Measurements from ENCODE around the gene NCAM1.

DNA sequence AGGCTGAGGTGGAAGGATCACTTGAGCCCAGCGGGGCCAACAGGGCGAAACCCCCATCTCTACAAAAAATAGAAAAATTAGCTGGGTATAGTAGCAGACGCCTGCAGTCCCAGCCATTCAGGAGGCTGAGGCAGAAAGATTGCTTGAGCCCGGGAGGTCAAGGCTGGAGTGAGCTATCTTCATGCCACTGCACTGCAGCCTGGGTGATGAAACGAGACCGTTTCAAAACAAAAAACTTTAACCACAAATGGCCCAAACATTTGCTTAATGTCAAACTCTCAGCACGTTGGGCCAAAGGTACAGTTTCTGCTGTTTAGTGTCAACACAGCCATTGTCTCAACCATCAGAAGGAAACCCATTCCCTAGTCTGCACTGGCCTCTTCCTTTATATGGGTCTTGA, 284.0 kb downstream of the NCAM1 start:
- TF ChIP-seq, protein P1, sequence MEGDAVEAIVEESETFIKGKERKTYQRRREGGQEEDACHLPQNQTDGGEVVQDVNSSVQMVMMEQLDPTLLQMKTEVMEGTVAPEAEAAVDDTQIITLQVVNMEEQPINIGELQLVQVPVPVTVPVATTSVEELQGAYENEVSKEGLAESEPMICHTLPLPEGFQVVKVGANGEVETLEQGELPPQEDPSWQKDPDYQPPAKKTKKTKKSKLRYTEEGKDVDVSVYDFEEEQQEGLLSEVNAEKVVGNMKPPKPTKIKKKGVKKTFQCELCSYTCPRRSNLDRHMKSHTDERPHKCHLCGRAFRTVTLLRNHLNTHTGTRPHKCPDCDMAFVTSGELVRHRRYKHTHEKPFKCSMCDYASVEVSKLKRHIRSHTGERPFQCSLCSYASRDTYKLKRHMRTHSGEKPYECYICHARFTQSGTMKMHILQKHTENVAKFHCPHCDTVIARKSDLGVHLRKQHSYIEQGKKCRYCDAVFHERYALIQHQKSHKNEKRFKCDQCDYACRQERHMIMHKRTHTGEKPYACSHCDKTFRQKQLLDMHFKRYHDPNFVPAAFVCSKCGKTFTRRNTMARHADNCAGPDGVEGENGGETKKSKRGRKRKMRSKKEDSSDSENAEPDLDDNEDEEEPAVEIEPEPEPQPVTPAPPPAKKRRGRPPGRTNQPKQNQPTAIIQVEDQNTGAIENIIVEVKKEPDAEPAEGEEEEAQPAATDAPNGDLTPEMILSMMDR (IDR thresholded peaks at IDR 0.05; ENCODE audit: insufficient read depth, low read length), result no peak
- TF ChIP-seq, protein P2, sequence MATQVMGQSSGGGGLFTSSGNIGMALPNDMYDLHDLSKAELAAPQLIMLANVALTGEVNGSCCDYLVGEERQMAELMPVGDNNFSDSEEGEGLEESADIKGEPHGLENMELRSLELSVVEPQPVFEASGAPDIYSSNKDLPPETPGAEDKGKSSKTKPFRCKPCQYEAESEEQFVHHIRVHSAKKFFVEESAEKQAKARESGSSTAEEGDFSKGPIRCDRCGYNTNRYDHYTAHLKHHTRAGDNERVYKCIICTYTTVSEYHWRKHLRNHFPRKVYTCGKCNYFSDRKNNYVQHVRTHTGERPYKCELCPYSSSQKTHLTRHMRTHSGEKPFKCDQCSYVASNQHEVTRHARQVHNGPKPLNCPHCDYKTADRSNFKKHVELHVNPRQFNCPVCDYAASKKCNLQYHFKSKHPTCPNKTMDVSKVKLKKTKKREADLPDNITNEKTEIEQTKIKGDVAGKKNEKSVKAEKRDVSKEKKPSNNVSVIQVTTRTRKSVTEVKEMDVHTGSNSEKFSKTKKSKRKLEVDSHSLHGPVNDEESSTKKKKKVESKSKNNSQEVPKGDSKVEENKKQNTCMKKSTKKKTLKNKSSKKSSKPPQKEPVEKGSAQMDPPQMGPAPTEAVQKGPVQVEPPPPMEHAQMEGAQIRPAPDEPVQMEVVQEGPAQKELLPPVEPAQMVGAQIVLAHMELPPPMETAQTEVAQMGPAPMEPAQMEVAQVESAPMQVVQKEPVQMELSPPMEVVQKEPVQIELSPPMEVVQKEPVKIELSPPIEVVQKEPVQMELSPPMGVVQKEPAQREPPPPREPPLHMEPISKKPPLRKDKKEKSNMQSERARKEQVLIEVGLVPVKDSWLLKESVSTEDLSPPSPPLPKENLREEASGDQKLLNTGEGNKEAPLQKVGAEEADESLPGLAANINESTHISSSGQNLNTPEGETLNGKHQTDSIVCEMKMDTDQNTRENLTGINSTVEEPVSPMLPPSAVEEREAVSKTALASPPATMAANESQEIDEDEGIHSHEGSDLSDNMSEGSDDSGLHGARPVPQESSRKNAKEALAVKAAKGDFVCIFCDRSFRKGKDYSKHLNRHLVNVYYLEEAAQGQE (IDR thresholded peaks at IDR 0.05; ENCODE audit: insufficient replicate concordance, low read depth), result no peak

Data from HL-60 (cell line).